H1 (cell line): ENCODE data around the gene RAD51B. TPM values are rescaled to one million over a fixed set of nuclear protein-coding genes. Genes with fewer than 3 reads are reported as not detected.

Experiments
- CTCF ChIA-PET: fragments of 300-600 bp; sonication (Branson Sonifier 250); formaldehyde crosslinking; loops from one replicate; lab custom pipeline; 2021; ENCODE audit not compliant: partially characterized antibody; lab: Charles Lee
- POLR2A ChIA-PET: fragments of 300-600 bp; sonication (Branson Sonifier 250); formaldehyde crosslinking; loops from one replicate; lab custom pipeline; 2021; ENCODE audit warnings: inconsistent platforms; ENCODE audit not compliant: partially characterized antibody; lab: Charles Lee
- DNase-seq, 2 experiments: peaks; one replicate each; pipeline versions ENCODE4 v3.0.0 to v3.0.0-alpha.2; 2010 to 2022; ENCODE audit warnings: low spot score in 2 of 2, low read depth in 1 of 2, mixed read lengths in 1 of 2
- FAIRE-seq: peaks from 2 replicates; lab custom pipeline; 2011; peaks lifted over from hg19 to GRCh38; lab: Jason Lieb, UNC
- H2AFZ ChIP-seq: 2 replicates; pipeline ENCODE4 v1.8.1; 2012; ENCODE audit warnings: low read length, inconsistent platforms
- H2AK5ac ChIP-seq: 2 replicates; pipeline ENCODE4 v1.6.1; 2013; ENCODE audit warnings: low read depth, low read length
- H2BK120ac ChIP-seq: replicated peaks from 2 replicates; pipeline ENCODE3; 2013; ENCODE audit warnings: low read depth, low read length, inconsistent platforms
- H2BK12ac ChIP-seq: 2 replicates; pipeline ENCODE4 v1.6.1; 2013; ENCODE audit warnings: low read depth, low read length
- H2BK15ac ChIP-seq: 2 replicates; pipeline ENCODE4 v1.6.1; 2013; ENCODE audit warnings: low read length
- H2BK20ac ChIP-seq: 2 replicates; pipeline ENCODE4 v1.6.1; 2013; ENCODE audit warnings: low read length
- H2BK5ac ChIP-seq: 2 replicates; pipeline ENCODE4 v1.6.1; 2013; ENCODE audit warnings: low read depth, low read length
- H3K14ac ChIP-seq: 2 replicates; pipeline ENCODE4 v1.6.1; 2013; ENCODE audit warnings: inconsistent platforms; ENCODE audit not compliant: insufficient read length
- H3K18ac ChIP-seq: 2 replicates; pipeline ENCODE4 v1.6.1; 2013; ENCODE audit warnings: low read length; ENCODE audit errors: extremely low read depth
- H3K23ac ChIP-seq: 2 replicates; pipeline ENCODE4 v1.6.1; 2013; ENCODE audit warnings: inconsistent platforms; ENCODE audit not compliant: insufficient read length
- H3K23me2 ChIP-seq: 2 replicates; pipeline ENCODE4 v1.6.1; 2013; ENCODE audit warnings: low read depth, low read length
- H3K27ac ChIP-seq: 2 replicates; pipeline ENCODE4 v1.6.1; 2011; ENCODE audit warnings: low read depth, low read length, inconsistent platforms
- H3K27me3 ChIP-seq, 4 experiments: replicated peaks in 1 of 4; 1 replicate in 1 of 4; 2 replicates in 3 of 4; pipeline versions ENCODE4 v1.6.1 to v1.8.1; 2011 to 2013; ENCODE audit warnings: low read length in 3 of 4, mild to moderate bottlenecking in 3 of 4, inconsistent platforms in 2 of 4, mixed read lengths in 2 of 4, moderate library complexity in 1 of 4; ENCODE audit not compliant: control insufficient read depth in 3 of 4, insufficient read depth in 3 of 4; ENCODE audit errors: extremely low read depth in 1 of 4
- H3K36me3 ChIP-seq, 4 experiments: 2 replicates each; pipeline versions ENCODE4 v1.6.1 to v1.8.1; 2011 to 2013; ENCODE audit warnings: mild to moderate bottlenecking in 4 of 4, low read length in 3 of 4, moderate library complexity in 2 of 4, control low read depth in 1 of 4, inconsistent platforms in 1 of 4; ENCODE audit not compliant: insufficient read depth in 4 of 4, control insufficient read depth in 2 of 4
- H3K4ac ChIP-seq: replicated peaks from 2 replicates; pipeline ENCODE3; 2013; ENCODE audit warnings: low read length, low read depth, mixed read lengths, inconsistent platforms; ENCODE audit not compliant: insufficient read length
- H3K4me1 ChIP-seq, 4 experiments: replicated peaks in 1 of 4; 1 replicate in 1 of 4; 2 replicates in 3 of 4; pipeline versions ENCODE4 v1.6.1 to v1.8.1; 2011 to 2013; ENCODE audit warnings: low read length in 3 of 4, inconsistent platforms in 2 of 4, mixed read lengths in 1 of 4; ENCODE audit not compliant: insufficient read depth in 4 of 4, control insufficient read depth in 3 of 4
- H3K4me2 ChIP-seq, 2 experiments: 2 replicates each; pipeline versions ENCODE4 v1.6.1 to v1.8.1; 2011 to 2013; ENCODE audit warnings: low read depth in 2 of 2, low read length in 2 of 2, control low read depth in 1 of 2, inconsistent platforms in 1 of 2, mild to moderate bottlenecking in 1 of 2; ENCODE audit not compliant: insufficient read depth in 1 of 2
- H3K4me3 ChIP-seq, 4 experiments: fragments of 200-600, 300-600 bp in 1 of 4; sonication (generic), shearing (Covaris generic), sonication (Bioruptor Twin) in 1 of 4; 2 replicates each; pipeline versions ENCODE4 v1.5.1 to v1.8.1; 2011 to 2016; ENCODE audit warnings: low read length in 4 of 4, low read depth in 3 of 4, control low read depth in 2 of 4, inconsistent platforms in 2 of 4, mild to moderate bottlenecking in 2 of 4, mixed read lengths in 1 of 4, moderate library complexity in 1 of 4; ENCODE audit not compliant: insufficient read depth in 2 of 4; ENCODE audit errors: extremely low read depth in 1 of 4
- H3K56ac ChIP-seq: replicated peaks from 2 replicates; pipeline ENCODE3; 2013; ENCODE audit warnings: low read depth, mild to moderate bottlenecking, mixed read lengths, low read length, inconsistent platforms; ENCODE audit not compliant: insufficient read length
- H3K79me1 ChIP-seq: 2 replicates; pipeline ENCODE4 v1.6.1; 2013; ENCODE audit warnings: low read depth, low read length, control low read depth
- H3K79me2 ChIP-seq, 2 experiments: 2 replicates each; pipeline versions ENCODE4 v1.6.1 to v1.8.1; 2012 to 2013; ENCODE audit warnings: low read length in 2 of 2, mild to moderate bottlenecking in 2 of 2, inconsistent platforms in 1 of 2; ENCODE audit not compliant: insufficient read depth in 2 of 2, control insufficient read depth in 1 of 2
- H3K9ac ChIP-seq, 4 experiments: replicated peaks in 1 of 4; 1 replicate in 1 of 4; 2 replicates in 3 of 4; pipeline versions ENCODE4 v1.6.1 to v1.8.1; 2011 to 2013; ENCODE audit warnings: low read depth in 3 of 4, low read length in 3 of 4, control low read depth in 2 of 4, mild to moderate bottlenecking in 2 of 4, moderate library complexity in 2 of 4, inconsistent platforms in 1 of 4; ENCODE audit errors: extremely low read depth in 1 of 4
- H3K9me3 ChIP-seq, 2 experiments: 2 replicates each; pipeline versions ENCODE4 v1.6.1 to v1.8.1; 2012 to 2013; ENCODE audit warnings: mild to moderate bottlenecking in 2 of 2, moderate library complexity in 2 of 2, control low read depth in 1 of 2, inconsistent platforms in 1 of 2, low read depth in 1 of 2, low read length in 1 of 2, mixed read lengths in 1 of 2; ENCODE audit not compliant: insufficient read depth in 2 of 2
- H4K20me1 ChIP-seq, 2 experiments: replicated peaks in 1 of 2; 2 replicates each; pipeline versions ENCODE3 to v1.8.1; 2011 to 2013; ENCODE audit warnings: inconsistent platforms in 2 of 2, low read length in 2 of 2, mild to moderate bottlenecking in 1 of 2; ENCODE audit not compliant: insufficient read depth in 2 of 2, control insufficient read depth in 1 of 2
- H4K5ac ChIP-seq: 2 replicates; pipeline ENCODE4 v1.6.1; 2013; ENCODE audit warnings: low read length, low read depth, mixed read lengths, inconsistent platforms; ENCODE audit not compliant: insufficient read length
- H4K8ac ChIP-seq: 2 replicates; pipeline ENCODE4 v1.8.0; 2013; ENCODE audit warnings: mild to moderate bottlenecking, moderate library complexity, low read length, inconsistent platforms; ENCODE audit not compliant: insufficient read depth; ENCODE audit errors: extremely low read depth
- H4K91ac ChIP-seq: replicated peaks from 2 replicates; pipeline ENCODE3; 2013; ENCODE audit warnings: low read length, mixed read lengths, inconsistent platforms; ENCODE audit not compliant: insufficient read length
- BCL11A ChIP-seq, 2 experiments: IDR thresholded peaks; one replicate each; pipeline ENCODE4 v1.6.1; 2011; ENCODE audit warnings: low read depth in 2 of 2, low read length in 2 of 2, mild to moderate bottlenecking in 2 of 2
- HDAC6 ChIP-seq: IDR thresholded peaks from one replicate; pipeline ENCODE4 v1.7.1; 2012; ENCODE audit warnings: low read depth, mild to moderate bottlenecking, inconsistent platforms, low read length, moderate library complexity
- SRF ChIP-seq: IDR thresholded peaks from 2 replicates; pipeline ENCODE4 v1.6.1; 2011; ENCODE audit warnings: mild to moderate bottlenecking, low read depth, low read length, moderate library complexity
- WGBS, 2 experiments: shearing (Covaris generic) in 1 of 2; methylation state at CpG; one replicate each; pipeline versions ENCODE4 v1.1.6 to v1.1.7; 2013 to 2015; ENCODE audit warnings: low lambda C conversion rate in 2 of 2, mixed read lengths in 2 of 2, inconsistent platforms in 1 of 2, low coverage in 1 of 2, missing lambda C conversion rate in 1 of 2; ENCODE audit not compliant: insufficient replicate concordance in 2 of 2, insufficient coverage in 1 of 2, insufficient read length in 1 of 2; ENCODE audit errors: extremely low coverage in 1 of 2, missing lambda C conversion rate in 1 of 2; 5-methylcytosine and 5-hydroxymethylcytosine counted together
- polyA plus RNA-seq, 7 experiments: library from polyadenylated mRNA; depleted of rRNA in 3 of 7; stranded (reverse) in 5 of 7; unstranded in 2 of 7; fragments of >200 nt in 5 of 7; fragments of 200-250 nt in 2 of 7; gene quantifications; 1 replicate in 5 of 7; 2 replicates in 1 of 7; 4 replicates in 1 of 7; pipeline versions ENCODE4 v1.2.1 to v1.2.3, GENCODE V29; 2011 to 2013; ENCODE audit warnings: missing spikeins in 2 of 7, mixed read lengths in 2 of 7
- total RNA-seq: library from RNA; stranded (reverse); fragmentation: NEBNext Ultra II Directional; extraction: Animal tissue kit (Norgen Biotek cat#: 25700); gene quantifications from 2 replicates; pipeline ENCODE4 v1.2.1, GENCODE V29; 2021

The RAD51B gene
- total and polyA plus RNA-seq, 2 of the 8 experiments (the other 6 are each of a cell fraction or from before 2014, with no cell fraction given) = 3.9 to 14.9 TPM

DNA sequence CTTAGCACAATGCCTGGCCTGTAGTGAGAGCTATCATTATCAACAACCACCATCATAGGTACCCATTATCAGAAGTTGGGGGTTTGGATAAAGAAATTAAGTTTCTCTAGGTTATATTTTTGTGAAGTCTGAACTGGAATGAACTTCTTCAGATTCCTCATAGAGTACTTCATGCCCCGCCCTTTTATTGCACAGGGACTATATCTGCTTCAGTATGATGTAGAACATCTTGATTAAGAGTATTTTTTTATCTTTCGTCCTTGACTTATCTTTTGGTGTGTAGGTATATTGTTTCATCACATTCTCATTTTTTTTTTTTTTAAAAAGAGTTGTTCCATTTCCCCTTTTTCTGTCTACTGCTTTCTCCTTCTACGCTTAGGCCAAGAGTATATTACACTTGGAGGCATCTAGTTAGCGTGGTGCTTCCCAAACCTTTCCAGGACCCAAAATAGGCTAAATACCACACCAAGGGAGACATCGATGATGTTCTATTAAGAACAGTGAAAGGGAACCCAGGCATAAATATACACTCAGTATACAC, 505.8 kb downstream of the RAD51B start:
- H4K91ac ChIP-seq = no peak overlapping the region
- H3K79me2 ChIP-seq = no peaks in the 10 kb centered on the region
- no peaks in the 10 kb centered on the region for H3K23me2 ChIP-seq
- FAIRE-seq = no peak
- no peaks in the 10 kb centered on the region for H3K79me1 ChIP-seq
- no peak overlapping the region for H2BK5ac ChIP-seq
- no peaks in the 10 kb centered on the region for H3K4me1 ChIP-seq
- TF ChIP-seq SRF (no peak), HDAC6 (no peak), BCL11A (IDR thresholded peaks at IDR 0.05; ENCODE audit: low read depth in 2 of 2, low read length in 2 of 2) (no peak)
- H2BK20ac ChIP-seq = no peak overlapping the region
- H3K9me3 ChIP-seq = no peaks in the 10 kb centered on the region
- no peak overlapping the region for H3K4me3 ChIP-seq
- no peak overlapping the region for H3K23ac ChIP-seq
- H4K5ac ChIP-seq = no peak overlapping the region
- no peak overlapping the region for H2BK120ac ChIP-seq
- no peaks in the 10 kb centered on the region for H3K27me3 ChIP-seq
- H2BK12ac ChIP-seq = no peak overlapping the region
- H3K4me2 ChIP-seq = no peak overlapping the region
- H4K20me1 ChIP-seq = no peaks in the 10 kb centered on the region
- POLR2A ChIA-PET = no interaction called here
- H3K36me3 ChIP-seq = no peaks in the 10 kb centered on the region
- H3K14ac ChIP-seq = no peak overlapping the region
- H4K8ac ChIP-seq = no peak overlapping the region
- H3K18ac ChIP-seq = no peak overlapping the region
- CTCF ChIA-PET = no interaction called here
- H3K4ac ChIP-seq = no peak overlapping the region
- no peak for DNase-seq
- 88% methylated on average over 5 of the region's 5 CpGs; no CpG with 5 or more reads in 1 of the 2 experiments for whole genome bisulfite sequencing, 2 experiments
- no peak overlapping the region for H3K56ac ChIP-seq
- no peak overlapping the region for H2AFZ ChIP-seq
- H2AK5ac ChIP-seq = no peak overlapping the region
- no peak overlapping the region for H2BK15ac ChIP-seq
- no peak overlapping the region for H3K9ac ChIP-seq
- no peak overlapping the region for H3K27ac ChIP-seq
